DND-41 (cell line): Measurements from ENCODE around the gene ACSS3.

Source experiments
- ATAC-seq: fragments of 200-7000 bp; cut with Tn5 transposase; 3 replicates; pipeline ENCODE4 v1.9.1; 2021; ENCODE audit warnings: low read depth; ENCODE audit not compliant: insufficient read depth
- DNase-seq: peaks from one replicate; pipeline ENCODE4 v3.0.0-alpha.2; 2020
- H2AFZ ChIP-seq: 2 replicates; pipeline ENCODE4 v1.6.0; 2012; ENCODE audit warnings: low read depth, low read length
- H3K27ac ChIP-seq: 2 replicates; pipeline ENCODE4 v1.5.1; 2012; ENCODE audit warnings: low read length, inconsistent platforms
- H3K27me3 ChIP-seq: fragments of 200-600 bp; sonication (generic); 2 replicates; pipeline ENCODE4 v1.6.0; 2012; ENCODE audit warnings: low read length, mild to moderate bottlenecking, inconsistent platforms; ENCODE audit not compliant: insufficient read depth, poor library complexity
- H3K36me3 ChIP-seq: 2 replicates; pipeline ENCODE4 v1.5.1; 2012; ENCODE audit warnings: low read length, inconsistent platforms; ENCODE audit not compliant: insufficient read depth
- H3K4me1 ChIP-seq: 2 replicates; pipeline ENCODE4 v1.5.1; 2012; ENCODE audit warnings: mild to moderate bottlenecking, low read length; ENCODE audit not compliant: insufficient read depth
- H3K4me2 ChIP-seq: 2 replicates; pipeline ENCODE4 v1.6.0; 2012; ENCODE audit warnings: mild to moderate bottlenecking, moderate library complexity, low read length, inconsistent platforms; ENCODE audit not compliant: insufficient read depth
- H3K4me3 ChIP-seq, 2 experiments: fragments of 200-600 bp in 1 of 2; shearing (Covaris generic) in 1 of 2; 2 replicates each; pipeline ENCODE4 v1.5.1; 2012 to 2016; ENCODE audit warnings: inconsistent platforms in 2 of 2, low read length in 2 of 2, mild to moderate bottlenecking in 2 of 2, low read depth in 1 of 2, moderate library complexity in 1 of 2
- H3K79me2 ChIP-seq: 2 replicates; pipeline ENCODE4 v1.6.0; 2012; ENCODE audit warnings: low read length, inconsistent platforms; ENCODE audit not compliant: insufficient read depth
- H3K9ac ChIP-seq: 2 replicates; pipeline ENCODE4 v1.6.0; 2012; ENCODE audit warnings: low read depth, mild to moderate bottlenecking, inconsistent platforms, low read length, moderate library complexity
- H3K9me3 ChIP-seq: 2 replicates; pipeline ENCODE4 v1.5.1; 2012; ENCODE audit warnings: low read length, moderate library complexity, mild to moderate bottlenecking, inconsistent platforms; ENCODE audit not compliant: insufficient read depth, severe bottlenecking
- H4K20me1 ChIP-seq: 2 replicates; pipeline ENCODE4 v1.6.0; 2012; ENCODE audit warnings: low read length; ENCODE audit not compliant: insufficient read depth
- EZH2 ChIP-seq: IDR thresholded peaks from 3 replicates; pipeline ENCODE4 v1.6.1; 2012; ENCODE audit warnings: borderline replicate concordance, low read depth, mild to moderate bottlenecking, moderate library complexity, low read length, inconsistent platforms; ENCODE audit not compliant: severe bottlenecking
- TF ChIP-seq, protein P1 (sequence below): IDR thresholded peaks from 2 replicates; pipeline ENCODE4 v1.5.1; 2012; ENCODE audit warnings: borderline replicate concordance, low read length, moderate library complexity, mild to moderate bottlenecking; ENCODE audit not compliant: poor library complexity, severe bottlenecking; ENCODE audit errors: extremely low read depth

ACSS3 gene

DNA sequence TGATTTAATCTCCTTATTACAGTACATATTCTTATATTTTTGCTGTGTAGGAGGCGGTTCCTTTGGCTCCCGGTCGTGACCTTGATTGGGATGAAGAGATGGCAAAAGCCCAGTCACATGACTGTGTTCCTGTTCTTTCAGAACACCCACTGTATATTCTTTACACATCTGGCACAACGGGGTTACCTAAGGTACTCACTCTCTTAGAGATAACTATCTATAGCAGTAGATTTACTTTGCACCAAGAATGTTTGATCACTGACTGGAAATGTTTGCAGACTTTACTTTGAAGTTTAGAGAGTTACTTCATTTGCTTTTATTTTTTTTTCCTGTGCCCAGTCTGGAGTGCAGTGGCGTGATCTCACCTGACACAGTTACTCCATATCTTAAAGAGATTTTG is 65.2 kb downstream of the ACSS3 start:
- Histone ChIP-seq H3K4me1 (no peaks in the 10 kb centered on the region), H3K4me2 (no peak overlapping the region), H3K4me3 (no peak overlapping the region), H3K9me3 (no peaks in the 10 kb centered on the region), H3K36me3 (no peaks in the 10 kb centered on the region), H3K27me3 (no peaks in the 10 kb centered on the region), H3K9ac (no peak overlapping the region), H4K20me1 (no peaks in the 10 kb centered on the region), H2AFZ (no peak overlapping the region), H3K79me2 (no peaks in the 10 kb centered on the region), H3K27ac (no peak overlapping the region)
- DNase-seq = no peak
- no peak for ATAC-seq
- TF ChIP-seq, protein P1, sequence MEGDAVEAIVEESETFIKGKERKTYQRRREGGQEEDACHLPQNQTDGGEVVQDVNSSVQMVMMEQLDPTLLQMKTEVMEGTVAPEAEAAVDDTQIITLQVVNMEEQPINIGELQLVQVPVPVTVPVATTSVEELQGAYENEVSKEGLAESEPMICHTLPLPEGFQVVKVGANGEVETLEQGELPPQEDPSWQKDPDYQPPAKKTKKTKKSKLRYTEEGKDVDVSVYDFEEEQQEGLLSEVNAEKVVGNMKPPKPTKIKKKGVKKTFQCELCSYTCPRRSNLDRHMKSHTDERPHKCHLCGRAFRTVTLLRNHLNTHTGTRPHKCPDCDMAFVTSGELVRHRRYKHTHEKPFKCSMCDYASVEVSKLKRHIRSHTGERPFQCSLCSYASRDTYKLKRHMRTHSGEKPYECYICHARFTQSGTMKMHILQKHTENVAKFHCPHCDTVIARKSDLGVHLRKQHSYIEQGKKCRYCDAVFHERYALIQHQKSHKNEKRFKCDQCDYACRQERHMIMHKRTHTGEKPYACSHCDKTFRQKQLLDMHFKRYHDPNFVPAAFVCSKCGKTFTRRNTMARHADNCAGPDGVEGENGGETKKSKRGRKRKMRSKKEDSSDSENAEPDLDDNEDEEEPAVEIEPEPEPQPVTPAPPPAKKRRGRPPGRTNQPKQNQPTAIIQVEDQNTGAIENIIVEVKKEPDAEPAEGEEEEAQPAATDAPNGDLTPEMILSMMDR = no peak
- TF ChIP-seq EZH2 = no peak

DNA sequence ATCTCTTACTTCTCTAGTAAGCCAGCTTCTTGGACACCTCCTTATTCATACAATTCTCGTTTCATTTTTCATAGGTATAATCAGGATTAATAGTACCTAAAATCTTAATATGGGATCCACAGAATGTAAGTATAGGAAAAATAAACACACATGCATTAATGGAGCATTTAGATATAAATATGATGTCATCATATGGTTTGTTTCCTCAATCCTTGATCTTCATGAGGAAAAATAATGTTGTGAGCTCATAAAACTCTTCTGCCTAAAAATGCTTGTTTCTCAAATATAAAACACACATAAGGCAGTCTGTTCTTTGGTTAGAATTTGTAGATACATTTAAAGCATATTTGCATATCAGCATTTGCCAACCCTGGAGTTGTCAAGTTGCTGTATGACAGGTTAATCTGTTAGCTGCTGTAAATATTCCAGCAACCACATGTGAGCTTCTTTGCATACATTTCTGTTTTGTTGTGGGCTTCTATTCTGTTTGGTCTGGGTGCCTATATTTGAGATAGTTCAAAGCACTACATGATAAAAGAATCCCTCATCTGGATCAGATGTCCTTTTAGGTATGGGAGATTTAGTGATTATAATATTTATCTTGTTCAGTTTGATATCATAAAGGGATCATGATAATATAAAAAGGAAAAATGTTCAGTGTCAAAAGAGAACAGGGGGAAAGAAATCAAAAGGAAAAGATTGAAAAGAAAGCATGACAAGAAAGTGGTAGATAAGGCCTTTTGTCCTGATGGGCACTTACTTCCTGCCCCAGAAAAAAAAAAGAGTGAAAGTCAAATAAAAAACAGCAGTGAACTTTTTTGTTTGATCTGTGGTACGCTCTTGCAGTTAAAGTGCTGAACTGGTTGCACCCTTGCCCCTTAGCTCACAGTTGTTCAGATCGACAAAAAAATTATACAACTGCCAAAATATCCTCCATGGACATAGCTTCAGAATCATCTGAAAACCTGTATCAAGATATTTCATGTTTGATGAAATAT is 68.6 kb downstream of the ACSS3 start:
- Histone ChIP-seq H3K9me3 (no peaks in the 10 kb centered on the region), H3K4me1 (no peaks in the 10 kb centered on the region), H3K9ac (no peak overlapping the region), H3K27me3 (no peaks in the 10 kb centered on the region), H3K79me2 (no peaks in the 10 kb centered on the region), H3K27ac (no peak overlapping the region), H3K36me3 (no peaks in the 10 kb centered on the region), H3K4me3 (no peak overlapping the region), H4K20me1 (no peaks in the 10 kb centered on the region), H3K4me2 (no peak overlapping the region), H2AFZ (no peak overlapping the region)
- DNase-seq (no peak), ATAC-seq (no peak)
- TF ChIP-seq, protein P1 = no peak
- TF ChIP-seq EZH2 = no peak

DNA sequence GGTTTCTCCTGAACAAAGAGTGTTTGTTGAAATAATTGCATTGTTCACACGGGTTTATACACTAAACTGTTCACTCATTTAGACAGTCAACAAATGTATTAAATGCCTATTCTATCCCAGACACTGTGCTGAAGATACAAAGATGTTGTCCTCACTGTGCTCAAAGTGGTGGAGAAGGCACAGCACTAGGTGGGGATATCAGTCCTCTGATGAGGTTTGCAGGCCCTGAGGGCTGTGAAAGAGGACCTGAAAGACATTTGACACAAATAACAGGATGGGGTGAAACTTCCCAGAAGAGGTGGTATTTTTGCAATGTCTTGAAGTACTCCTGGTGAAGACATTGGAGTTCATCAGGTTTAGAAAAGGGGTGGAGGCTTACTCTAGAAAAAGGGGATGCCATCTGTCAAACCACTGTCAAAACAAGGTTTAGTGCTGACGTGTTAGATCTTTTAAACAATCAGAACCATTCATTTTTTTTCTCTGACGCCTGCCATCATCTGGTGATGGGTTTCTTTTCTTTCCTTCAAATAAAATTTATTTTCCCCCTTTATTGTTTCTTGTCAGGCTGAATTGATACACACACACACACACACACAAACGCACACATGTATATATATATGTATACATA is 69.5 kb downstream of the ACSS3 start:
- Histone ChIP-seq H3K79me2 (no peaks in the 10 kb centered on the region), H3K27ac (no peak overlapping the region), H3K4me2 (no peak overlapping the region), H4K20me1 (no peaks in the 10 kb centered on the region), H3K9me3 (no peaks in the 10 kb centered on the region), H3K27me3 (no peaks in the 10 kb centered on the region), H3K4me1 (no peaks in the 10 kb centered on the region), H3K4me3 (no peak overlapping the region), H3K9ac (no peak overlapping the region), H2AFZ (no peak overlapping the region), H3K36me3 (no peaks in the 10 kb centered on the region)
- ATAC-seq (no peak), DNase-seq (no peak)
- TF ChIP-seq, protein P1 = no peak
- TF ChIP-seq EZH2 = no peak
